Testis (tissue), 3 donors: Measurements from ENCODE around the gene SACM1L. TPM values are rescaled to one million over a fixed set of nuclear protein-coding genes. Genes with fewer than 3 reads are reported as not detected.
"Not testable (repeated sequence)": the region's sequence is repeated elsewhere in the genome, so short reads cannot be mapped to it uniquely, and the experiment has no call there.

Experiments
- DNase-seq: peaks from one replicate; pipeline ENCODE4 v3.0.0-alpha.2; 2019
- H3K27ac ChIP-seq, 2 donors: fragments of 200-600 bp; sonication (generic); one replicate each; pipeline ENCODE4 v1.5.1; 2019
- H3K27me3 ChIP-seq: fragments of 200-600 bp; sonication (generic); one replicate; pipeline ENCODE4 v1.5.1; 2019
- H3K36me3 ChIP-seq: fragments of 200-600 bp; sonication (generic); one replicate; pipeline ENCODE4 v1.5.1; 2017; ENCODE audit warnings: low read depth; ENCODE audit errors: missing control alignments
- H3K4me1 ChIP-seq: fragments of 200-600 bp; sonication (generic); one replicate; pipeline ENCODE4 v1.5.1; 2019
- H3K4me3 ChIP-seq, 2 donors: fragments of 200-600 bp; sonication (generic); one replicate each; pipeline ENCODE4 v1.5.1; 2017 to 2019
- H3K9me3 ChIP-seq: fragments of 200-600 bp; sonication (generic); one replicate; pipeline ENCODE4 v1.5.1; 2017
- CTCF ChIP-seq, 3 experiments: fragments of 450-650 bp in 2 of 3; fragments of 200-600 bp in 1 of 3; sonication (generic) in 1 of 3; IDR thresholded peaks; one replicate each; pipeline ENCODE4 v1.5.1; 2016 to 2019; ENCODE audit warnings: antibody characterized with exemption in 3 of 3, mild to moderate bottlenecking in 2 of 3, moderate library complexity in 1 of 3
- POLR2A ChIP-seq: fragments of 450-650 bp; IDR thresholded peaks from one replicate; pipeline ENCODE4 v1.6.1; 2017; ENCODE audit warnings: antibody characterized with exemption, mild to moderate bottlenecking, moderate library complexity
- WGBS, 2 donors: methylation state at CpG; one replicate each; pipeline ENCODE4 v1.1.5; 2018; 5-methylcytosine and 5-hydroxymethylcytosine counted together
- intact Hi-C: fragments of 100-400 bp; cut with DNase I; formaldehyde crosslinking; loops from one replicate; pipeline ENCODE4 v1.15.1; 2023; ENCODE audit warnings: low total_unique reads
- polyA plus RNA-seq: library from polyadenylated mRNA; stranded (reverse); fragments of 350-450 nt; fragmentation: Illumina TruSeq; extraction: RNeasy Lipid Tissue Mini Kit (QIAGEN cat#74804); gene quantifications from one replicate; pipeline ENCODE4 v1.2.3, GENCODE V29; 2014; ENCODE audit warnings: low read depth, low replicate concordance; ENCODE audit not compliant: insufficient read depth
- total RNA-seq, 2 donors: library from RNA; depleted of rRNA; stranded (reverse); fragments of >200 nt; gene quantifications; one replicate each; pipeline ENCODE4 v1.2.3, GENCODE V29; 2016

SACM1L gene
- total and polyA plus RNA-seq, 3 donors from 2014 or later: 25.9 to 60.1 (median 48.3) TPM

DNA sequence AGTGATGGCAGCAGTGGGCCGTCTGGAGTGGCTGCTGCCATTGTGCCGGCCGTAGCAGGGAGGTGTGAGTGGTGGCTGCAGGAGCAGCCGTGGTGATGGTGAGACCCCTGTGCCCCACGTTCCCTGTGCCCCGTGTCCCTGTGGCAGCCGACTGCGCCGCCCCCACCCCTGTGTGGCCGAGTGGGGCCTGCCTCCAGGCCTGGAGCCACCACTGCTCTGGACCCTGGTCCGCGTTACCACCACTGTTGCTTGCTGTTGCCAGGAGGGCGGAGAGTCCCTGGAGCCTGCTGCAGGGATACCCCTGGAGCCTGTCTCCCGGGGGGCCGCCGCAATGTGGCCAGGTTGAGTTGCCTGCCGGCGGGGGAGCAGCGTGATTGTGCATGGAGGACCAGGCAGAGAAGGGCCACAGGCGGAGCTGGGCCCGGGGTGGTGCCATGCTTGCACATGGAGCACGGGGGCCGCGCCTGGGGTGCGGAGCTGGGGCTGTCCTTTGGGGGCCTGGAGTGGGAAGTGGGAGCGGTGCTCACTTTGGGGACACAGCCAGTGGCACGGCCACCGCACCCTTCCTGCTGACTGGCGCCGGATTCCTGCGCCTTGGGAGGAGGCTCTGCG, 57.1 kb downstream of the SACM1L start:
- TF ChIP-seq CTCF (IDR thresholded peaks at IDR 0.05): no peak
- no peak for TF ChIP-seq POLR2A
- H3K4me1 ChIP-seq: no peaks in the 10 kb centered on the region
- WGBS, 2 donors: 94 to 96% methylated on average over 15 to 28 of the region's 32 CpGs
- H3K27me3 ChIP-seq: no peaks in the 10 kb centered on the region
- no peaks in the 10 kb centered on the region for H3K9me3 ChIP-seq
- no peak for DNase-seq
- intact Hi-C loops: no loop called here
- H3K27ac ChIP-seq: no peak overlapping the region
- no peaks in the 10 kb centered on the region for H3K36me3 ChIP-seq
- no peak overlapping the region for H3K4me3 ChIP-seq

DNA sequence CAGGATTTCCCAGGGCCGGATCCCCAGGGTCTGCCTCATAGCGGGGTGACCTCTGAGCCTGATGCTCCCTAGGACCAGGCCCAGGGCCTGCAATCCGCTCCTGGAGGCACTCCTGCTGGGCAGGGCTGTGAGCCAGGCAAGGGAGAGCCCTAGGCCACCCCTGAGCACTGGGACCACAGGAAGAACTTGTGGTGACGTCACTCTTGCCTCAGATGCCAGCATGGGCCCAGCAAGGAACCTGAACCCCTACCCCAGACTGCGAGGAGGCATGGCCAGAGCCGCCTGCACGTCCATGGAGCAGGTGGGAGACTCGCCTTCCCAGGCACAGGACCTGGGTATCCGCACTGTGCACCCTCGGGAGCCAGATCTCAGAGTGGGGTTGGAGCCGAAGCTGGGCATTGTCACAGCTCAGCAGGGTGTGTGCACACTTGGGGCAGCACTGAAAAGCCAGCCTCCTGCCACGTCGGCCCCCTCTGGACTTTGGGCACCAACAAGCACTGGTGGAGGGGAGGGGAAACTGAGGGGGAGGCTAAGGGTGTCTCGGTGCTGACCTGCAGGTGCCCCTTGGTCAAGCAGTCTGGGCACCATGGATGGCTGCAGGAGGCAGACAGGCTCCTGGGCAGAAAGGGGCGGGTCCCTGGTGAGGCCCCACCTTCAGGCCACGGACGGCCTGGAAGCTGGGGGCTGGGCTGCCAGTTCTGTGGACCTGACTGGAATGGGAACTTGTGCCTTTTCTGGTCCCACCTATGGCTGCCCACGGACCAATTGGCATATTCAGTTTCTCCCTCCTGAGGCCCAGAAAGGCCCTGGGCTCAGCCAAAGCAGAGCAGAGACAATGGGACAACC, 57.8 kb downstream of the SACM1L start:
- H3K27ac ChIP-seq: no peak overlapping the region
- no peaks in the 10 kb centered on the region for H3K9me3 ChIP-seq
- TF ChIP-seq POLR2A: no peak
- TF ChIP-seq CTCF (IDR thresholded peaks at IDR 0.05): no peak
- H3K36me3 ChIP-seq: no peaks in the 10 kb centered on the region
- H3K4me1 ChIP-seq: no peaks in the 10 kb centered on the region
- whole genome bisulfite sequencing, 2 donors: 90 to 91% methylated on average over 14 to 17 of the region's 18 CpGs
- no peak for DNase-seq
- no peaks in the 10 kb centered on the region for H3K27me3 ChIP-seq
- intact Hi-C loops: no loop called here
- no peak overlapping the region for H3K4me3 ChIP-seq

DNA sequence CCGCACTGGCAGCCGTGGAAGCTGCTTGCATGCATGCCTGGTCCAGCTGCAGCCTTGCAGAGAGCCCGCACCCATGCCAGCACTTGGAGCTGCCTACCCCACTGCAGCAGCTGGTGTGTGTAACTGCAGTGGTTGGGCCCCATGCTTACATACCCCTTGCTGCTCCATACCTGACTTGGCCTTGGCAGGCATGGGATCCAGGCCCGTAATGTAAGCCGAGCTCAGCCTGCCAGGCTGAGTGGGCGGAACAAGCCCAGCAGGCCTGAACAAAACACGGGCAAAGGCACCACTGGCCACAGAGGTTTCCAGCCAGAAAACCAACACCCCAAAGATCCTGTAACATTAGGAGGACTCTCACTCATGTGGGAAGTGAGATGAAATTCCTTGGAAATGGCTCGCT, 58.9 kb downstream of the SACM1L start:
- Histone ChIP-seq H3K36me3 (no peaks in the 10 kb centered on the region), H3K9me3 (no peaks in the 10 kb centered on the region), H3K27ac (no peak overlapping the region), H3K27me3 (no peaks in the 10 kb centered on the region), H3K4me3 (no peak overlapping the region), H3K4me1 (no peaks in the 10 kb centered on the region)
- WGBS, 2 donors: 77 to 86% methylated on average over 5 to 6 of the region's 8 CpGs
- DNase-seq: no peak
- intact Hi-C loops: no loop called here
- no peak for TF ChIP-seq POLR2A
- no peak for TF ChIP-seq CTCF (IDR thresholded peaks at IDR 0.05)

DNA sequence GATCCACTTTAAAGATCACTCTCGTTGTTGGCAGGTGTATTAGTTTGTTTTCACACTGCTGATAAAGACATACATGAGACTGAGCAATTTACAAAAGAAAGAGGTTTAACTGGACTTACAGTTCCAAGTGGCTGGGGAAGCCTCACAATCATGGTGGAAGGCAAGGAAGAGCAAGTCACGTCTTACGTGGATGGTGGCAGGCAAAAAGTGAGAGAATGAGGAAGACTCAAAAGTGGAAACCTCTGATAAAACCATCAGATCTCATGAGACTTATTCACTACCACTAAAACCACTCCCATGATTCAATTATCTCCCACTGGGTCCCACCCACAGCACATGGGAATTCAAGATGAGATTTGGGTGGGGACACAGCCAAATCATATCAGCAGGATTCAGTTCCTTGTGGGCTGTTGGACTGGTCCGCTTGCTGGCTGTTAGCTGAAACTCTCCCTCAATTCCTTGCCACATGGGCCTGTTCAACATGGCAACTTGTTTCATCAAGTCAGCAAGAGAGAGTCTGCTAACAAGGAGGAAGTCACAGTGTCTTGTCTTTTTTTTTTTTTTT, 59.9 kb downstream of the SACM1L start:
- 82 to 92% methylated on average over 4 of the region's 4 CpGs for WGBS, 2 donors
- H3K27ac ChIP-seq, H3K4me1 ChIP-seq, H3K4me3 ChIP-seq, H3K27me3 ChIP-seq, H3K36me3 ChIP-seq, intact Hi-C loops, H3K9me3 ChIP-seq, DNase-seq: not testable (repeated sequence)

DNA sequence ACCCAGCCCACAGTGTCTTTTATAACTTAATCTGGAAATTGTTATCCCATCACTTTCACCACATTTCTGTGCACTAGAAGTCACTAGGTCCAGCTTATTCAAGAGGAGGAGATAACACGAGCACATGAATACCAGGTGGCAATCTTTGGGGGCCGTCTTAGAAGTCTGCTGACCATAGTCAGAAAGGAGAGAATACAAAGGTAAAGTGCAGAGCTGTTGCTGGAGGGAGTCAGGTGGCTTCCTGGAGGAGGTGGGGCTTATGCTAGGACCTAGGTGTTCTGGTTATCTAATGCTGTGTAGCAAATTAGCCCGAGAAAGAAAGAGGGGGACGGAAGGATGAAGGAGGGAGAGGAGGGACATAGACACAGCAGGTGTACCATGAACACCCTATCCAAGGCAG, 60.7 kb downstream of the SACM1L start:
- TF ChIP-seq POLR2A: no peak
- TF ChIP-seq CTCF (IDR thresholded peaks at IDR 0.05): no peak
- H3K27ac ChIP-seq: no peak overlapping the region

More for the DNA sequence above, 60.7 kb downstream of the SACM1L start:
- H3K4me1 ChIP-seq: no peaks in the 10 kb centered on the region
- DNase-seq: no peak
- no peak overlapping the region for H3K4me3 ChIP-seq
- no peaks in the 10 kb centered on the region for H3K9me3 ChIP-seq
- no peaks in the 10 kb centered on the region for H3K27me3 ChIP-seq
- intact Hi-C loops: loop anchor here (10.0 kb wide), 1 partner anchor 155 kb away; no protein-coding TSS in a partner anchor
- 83 to 84% methylated on average over 4 of the region's 4 CpGs for WGBS, 2 donors
- H3K36me3 ChIP-seq: no peaks in the 10 kb centered on the region
